SK-N-SH (cell line): ENCODE results near the gene MKRN2OS. TPM values are rescaled to one million over a fixed set of nuclear protein-coding genes. Genes with fewer than 3 reads are reported as not detected.

Source experiments
- CTCF ChIA-PET: fragments of 300-600, 350-600 bp; formaldehyde crosslinking; extraction: SDS; loops from one replicate; lab custom pipeline; 2021; lab: Yijun Ruan, JAX
- POLR2A ChIA-PET: fragments of 350-600 bp; sonication (Branson Sonifier 250); formaldehyde crosslinking; extraction: SDS; loops from one replicate; lab custom pipeline; 2020; ENCODE audit warnings: antibody characterized with exemption, inconsistent platforms; lab: Yijun Ruan, JAX
- DNase-seq: peaks from one replicate; pipeline ENCODE4 v3.0.0; 2012
- H2AFZ ChIP-seq: fragments of 200-600 bp; sonication (generic); 2 replicates; pipeline ENCODE4 v1.8.1; 2016; ENCODE audit warnings: antibody characterized with exemption, mild to moderate bottlenecking, low read depth
- H3F3A ChIP-seq: fragments of 200-600 bp; sonication (generic); replicated peaks from 2 replicates; pipeline ENCODE3; 2016; ENCODE audit warnings: antibody characterized with exemption, mild to moderate bottlenecking; ENCODE audit not compliant: insufficient read depth
- H3K27ac ChIP-seq, 2 experiments: fragments of 200-500 bp in 1 of 2; fragments of 200-600 bp in 1 of 2; sonication (Bioruptor generic) in 1 of 2; sonication (generic), shearing (Covaris generic) in 1 of 2; 2 replicates each; pipeline versions ENCODE4 v1.5.1 to v1.6.1; 2014 to 2016; ENCODE audit warnings: low read depth in 2 of 2, inconsistent platforms in 1 of 2, low read length in 1 of 2, mild to moderate bottlenecking in 1 of 2, mixed read lengths in 1 of 2
- H3K27me3 ChIP-seq: fragments of 200-600 bp; sonication (generic), shearing (Covaris generic); 2 replicates; pipeline ENCODE4 v1.6.1; 2016; ENCODE audit warnings: mixed run types; ENCODE audit not compliant: insufficient read depth
- H3K36me3 ChIP-seq, 2 experiments: fragments of 200-500 bp in 1 of 2; fragments of 200-600 bp in 1 of 2; sonication (Bioruptor generic) in 1 of 2; sonication (generic) in 1 of 2; replicated peaks in 1 of 2; 2 replicates each; pipeline versions ENCODE3 to v1.5.1; 2014 to 2016; ENCODE audit warnings: low read length in 1 of 2, mild to moderate bottlenecking in 1 of 2; ENCODE audit not compliant: insufficient read depth in 2 of 2, control insufficient read depth in 1 of 2
- H3K4me1 ChIP-seq, 2 experiments: fragments of 200-500 bp in 1 of 2; fragments of 200-600 bp in 1 of 2; sonication (Bioruptor generic) in 1 of 2; sonication (generic), shearing (Covaris generic) in 1 of 2; 2 replicates each; pipeline versions ENCODE4 v1.5.1 to v1.6.1; 2014 to 2016; ENCODE audit warnings: low read depth in 1 of 2, low read length in 1 of 2, mixed run types in 1 of 2; ENCODE audit not compliant: insufficient read depth in 2 of 2, control insufficient read depth in 1 of 2
- H3K4me2 ChIP-seq: fragments of 200-600 bp; sonication (generic), shearing (Covaris generic); 2 replicates; pipeline ENCODE4 v1.6.1; 2017; ENCODE audit warnings: mixed run types
- H3K4me3 ChIP-seq, 2 experiments: fragments of 200-500 bp in 1 of 2; fragments of 200-600 bp in 1 of 2; sonication (Bioruptor generic) in 1 of 2; sonication (generic), shearing (Covaris generic) in 1 of 2; 2 replicates each; pipeline versions ENCODE4 v1.5.1 to v1.8.1; 2014 to 2016; ENCODE audit warnings: low read depth in 2 of 2, inconsistent platforms in 1 of 2, low read length in 1 of 2, mild to moderate bottlenecking in 1 of 2, mixed read lengths in 1 of 2, moderate library complexity in 1 of 2
- H3K79me2 ChIP-seq: fragments of 200-600 bp; sonication (generic); 2 replicates; pipeline ENCODE4 v1.8.1; 2017; ENCODE audit warnings: mild to moderate bottlenecking; ENCODE audit not compliant: insufficient read depth
- H3K9ac ChIP-seq: fragments of 200-600 bp; sonication (generic); 2 replicates; pipeline ENCODE4 v1.6.1; 2017; ENCODE audit warnings: mixed run types
- H3K9me2 ChIP-seq: fragments of 200-600 bp; sonication (generic); 2 replicates; pipeline ENCODE4 v1.6.1; 2017; ENCODE audit warnings: mixed run types
- H3K9me3 ChIP-seq: fragments of 200-600 bp; sonication (generic); 2 replicates; pipeline ENCODE4 v1.6.1; 2017; ENCODE audit warnings: mixed run types, mild to moderate bottlenecking, moderate library complexity
- H4K20me1 ChIP-seq: fragments of 200-600 bp; sonication (generic); 2 replicates; pipeline ENCODE4 v1.6.1; 2017; ENCODE audit warnings: mild to moderate bottlenecking, mixed run types; ENCODE audit not compliant: insufficient read depth
- FOSL2 ChIP-seq: IDR thresholded peaks from 2 replicates; pipeline ENCODE4 v1.4.0; 2012; ENCODE audit warnings: low read depth, mild to moderate bottlenecking, moderate library complexity, borderline replicate concordance
- FOXJ3 ChIP-seq: sonication (generic); formaldehyde crosslinking; IDR thresholded peaks from 2 replicates; pipeline ENCODE4 v1.5.1; 2020; ENCODE audit warnings: mild to moderate bottlenecking, missing genetic modification reagents
- MAX ChIP-seq: IDR thresholded peaks from 2 replicates; pipeline ENCODE4 v1.4.0; 2012; ENCODE audit warnings: low read depth
- MEF2A ChIP-seq: IDR thresholded peaks from 2 replicates; pipeline ENCODE4 v1.4.0; 2012; ENCODE audit warnings: low read depth, borderline replicate concordance
- MXI1 ChIP-seq: IDR thresholded peaks from 2 replicates; pipeline ENCODE4 v1.6.1; 2012; ENCODE audit warnings: mild to moderate bottlenecking, low read depth, low read length, improper control_type of control experiment
- NFIC ChIP-seq: IDR thresholded peaks from 2 replicates; pipeline ENCODE4 v1.4.0; 2012; ENCODE audit warnings: borderline replicate concordance
- NRF1 ChIP-seq: IDR thresholded peaks from 2 replicates; pipeline ENCODE4 v1.6.1; 2012; ENCODE audit warnings: low read depth, mild to moderate bottlenecking, low read length
- PBX3 ChIP-seq: IDR thresholded peaks from 2 replicates; pipeline ENCODE4; 2012
- POLR2AphosphoS5 ChIP-seq: IDR thresholded peaks from 2 replicates; pipeline ENCODE4 v1.6.1; 2012; ENCODE audit warnings: low read depth, low read length
- RXRA ChIP-seq: IDR thresholded peaks from 2 replicates; pipeline ENCODE4 v1.4.0; 2012; ENCODE audit warnings: low read depth, mild to moderate bottlenecking, borderline replicate concordance
- TAF1 ChIP-seq: IDR thresholded peaks from 2 replicates; pipeline ENCODE4 v1.6.1; 2012; ENCODE audit warnings: low read depth, mild to moderate bottlenecking, low read length, moderate library complexity, borderline replicate concordance
- TCF12 ChIP-seq: IDR thresholded peaks from 2 replicates; pipeline ENCODE4 v1.4.0; 2012
- TEAD4 ChIP-seq: IDR thresholded peaks from 2 replicates; pipeline ENCODE4 v1.4.0; 2012; ENCODE audit warnings: mild to moderate bottlenecking, borderline replicate concordance; ENCODE audit not compliant: insufficient read depth
- USF1 ChIP-seq: IDR thresholded peaks from 2 replicates; pipeline ENCODE4 v1.4.0; 2012; ENCODE audit warnings: low read depth, borderline replicate concordance
- YY1 ChIP-seq: IDR thresholded peaks from 2 replicates; pipeline ENCODE4 v1.4.0; 2012; ENCODE audit warnings: low read depth, mild to moderate bottlenecking
- ZBTB33 ChIP-seq: IDR thresholded peaks from 2 replicates; pipeline ENCODE4 v1.4.0; 2012; ENCODE audit warnings: low read depth, borderline replicate concordance
- WGBS: methylation state at CpG from one replicate; pipeline ENCODE4 v1.1.6; 2017; ENCODE audit warnings: low lambda C conversion rate; 5-methylcytosine and 5-hydroxymethylcytosine counted together
- polyA plus RNA-seq, 3 experiments: library from polyadenylated mRNA; depleted of rRNA; stranded (reverse); fragments of >200 nt; gene quantifications; 2 replicates each; pipeline ENCODE4 v1.2.3, GENCODE V29; 2012

Gene MKRN2OS
- polyA plus RNA-seq, 1 of the 3 experiments (the other 2 are of a cell fraction): not detected

GRCh38 chr3:12556314-12556689 lies 11.0 kb upstream of the MKRN2OS start:
- H3K4me3 ChIP-seq: peak overlapping the region; percentile 92 to 94
- no peaks in the 10 kb centered on the region for H3K27me3 ChIP-seq
- H3K4me2 ChIP-seq: peak overlapping the region; percentile 74
- peaks cover 35% of the 10 kb centered on the region for H4K20me1 ChIP-seq
- ChIA-PET CTCF (interaction anchor here (1.3 to 1.6 kb wide), 3 partner anchors 11 to 280 kb away, joined by 3 read pairs; partner anchors contain the start of gene RAF1), POLR2A (no interaction called here)
- peaks cover 44% of the 10 kb centered on the region for H3K79me2 ChIP-seq
- H2AFZ ChIP-seq: peak overlapping the region; percentile 98
- no peaks in the 10 kb centered on the region for H3K9me2 ChIP-seq
- no peaks in the 10 kb centered on the region for H3F3A ChIP-seq
- H3K4me1 ChIP-seq: peaks cover 8 to 16% of the 10 kb centered on the region in 2 experiments; a peak in 3 of 4 replicates
- peak overlapping the region; percentile 91 to 93 for H3K27ac ChIP-seq
- peak overlapping the region; percentile 87 for H3K9ac ChIP-seq
- H3K36me3 ChIP-seq: no peaks in the 10 kb centered on the region
- WGBS: 13% methylated on average over 8 of the region's 8 CpGs
- no peaks in the 10 kb centered on the region for H3K9me3 ChIP-seq
- peak; percentile 22 for DNase-seq
- no peak for TF ChIP-seq NRF1
- no peak for TF ChIP-seq MAX
- no peak for TF ChIP-seq NFIC
- no peak for TF ChIP-seq FOXJ3 (CRISPR knock-in tag)
- no peak for TF ChIP-seq TEAD4
- no peak for TF ChIP-seq PBX3
- TF ChIP-seq USF1: no peak
- TF ChIP-seq POLR2AphosphoS5: no peak
- no peak for TF ChIP-seq YY1
- TF ChIP-seq ZBTB33: no peak

GRCh38 chr3:12553921-12554391 lies 8.7 kb upstream of the MKRN2OS start:
- H3K9ac ChIP-seq: peak overlapping the region; percentile 73
- no peaks in the 10 kb centered on the region for H3K36me3 ChIP-seq
- peak overlapping the region; percentile 48 to 81; a peak in 3 of 4 replicates for H3K27ac ChIP-seq
- H3K4me2 ChIP-seq: peak overlapping the region; percentile 83
- ChIA-PET POLR2A (interaction anchor here (0.7 to 1.6 kb wide), 6 partner anchors 9 to 110 kb away, joined by 3 to 5 read pairs (median 3); partner anchors contain the start of genes MKRN2OS and TSEN2), CTCF (interaction anchor here (0.8 to 1.9 kb wide), 8 partner anchors 8 to 419 kb away, joined by 3 to 5 read pairs (median 4); partner anchors contain the start of genes MKRN2OS and RPL32)
- peaks cover 20% of the 10 kb centered on the region for H3K79me2 ChIP-seq
- DNase-seq: peak; percentile 58
- H2AFZ ChIP-seq: peak overlapping the region; percentile 96
- H3K9me3 ChIP-seq: no peaks in the 10 kb centered on the region
- H3K4me3 ChIP-seq: peak overlapping the region; percentile 43 to 53
- H3K9me2 ChIP-seq: no peaks in the 10 kb centered on the region
- 27% methylated on average over 23 of the region's 26 CpGs for WGBS
- no peaks in the 10 kb centered on the region for H3F3A ChIP-seq
- peaks cover 8 to 14% of the 10 kb centered on the region in 2 experiments; a peak in 3 of 4 replicates for H3K4me1 ChIP-seq
- TF ChIP-seq TAF1 (peak; percentile 37; the same call in 1 of the 2 replicates), TEAD4 (no peak), TCF12 (no peak), FOSL2 (no peak), MEF2A (no peak), MXI1 (peak; percentile 32; the same call in 1 of the 2 replicates), YY1 (0 out of 2 replicates have a peak, but pooled peaks have one; percentile 38), RXRA (no peak)
- H4K20me1 ChIP-seq: peaks cover 12% of the 10 kb centered on the region
- H3K27me3 ChIP-seq: no peaks in the 10 kb centered on the region
